Fibroblast of the conjunctiva (primary cell): ENCODE results near the gene ACSM3.
"Not testable (repeated sequence)": the region's sequence is repeated elsewhere in the genome, so short reads cannot be mapped to it uniquely, and the experiment has no call there.

ENCODE experiments used
- DNase-seq: peaks from one replicate; pipeline ENCODE4 v3.0.0-alpha.2; 2010; ENCODE audit warnings: low read depth

The ACSM3 gene

DNA sequence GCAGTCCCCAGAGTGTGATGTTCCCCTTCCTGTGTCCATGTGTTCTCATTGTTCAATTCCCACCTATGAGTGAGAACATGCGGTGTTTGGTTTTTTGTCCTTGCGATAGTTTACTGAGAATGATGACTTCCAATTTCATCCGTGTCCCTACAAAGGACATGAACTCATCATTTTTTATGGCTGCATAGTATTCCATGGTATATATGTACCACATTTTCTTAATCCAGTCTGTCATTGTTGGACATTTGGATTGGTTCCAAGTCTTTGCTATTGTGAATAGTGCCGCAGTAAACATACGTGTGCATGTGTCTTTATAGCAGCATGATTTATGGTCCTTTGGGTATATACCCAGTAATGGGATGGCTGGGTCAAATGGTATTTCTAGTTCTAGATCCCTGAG is 8.0 kb upstream of the ACSM3 start:
- not testable (repeated sequence) for DNase-seq

DNA sequence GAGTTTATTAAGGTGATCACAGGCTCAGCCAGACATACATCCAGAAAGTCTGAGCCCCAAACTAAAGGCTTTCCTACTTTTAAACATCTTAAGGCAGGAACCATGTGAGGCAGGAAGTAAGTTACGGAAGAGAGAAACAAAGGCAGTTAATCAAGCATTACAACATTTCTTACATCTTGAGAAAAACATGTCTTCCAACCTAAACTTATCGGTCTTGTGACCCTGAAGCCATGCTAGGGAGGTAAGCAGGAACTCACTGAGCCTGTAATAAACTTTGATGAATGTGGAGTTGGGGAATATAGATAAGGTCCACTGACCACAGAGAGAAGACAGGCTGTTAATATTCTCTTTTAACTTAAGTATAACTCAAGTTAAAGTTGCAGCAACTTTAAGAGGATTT is 3.5 kb upstream of the ACSM3 start:
- DNase-seq, result no peak

DNA sequence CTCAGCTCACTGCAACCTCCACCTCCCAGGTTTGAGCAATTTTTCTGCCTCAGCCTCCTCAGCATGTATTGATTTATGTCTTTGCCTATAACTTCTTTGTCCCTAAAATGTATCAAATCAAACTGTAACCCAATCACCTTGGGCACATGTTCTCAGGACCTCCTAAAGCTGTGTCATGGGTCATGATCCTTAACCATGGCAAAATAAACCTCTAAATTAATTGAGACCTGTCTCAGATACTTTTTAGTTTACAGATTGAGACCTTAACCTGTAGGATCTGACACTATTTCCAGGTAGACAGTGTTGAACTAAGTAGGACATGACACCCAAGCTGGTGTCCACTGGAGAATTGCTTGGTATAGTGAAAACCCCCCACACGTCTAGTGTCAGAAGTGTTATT is 2.6 kb upstream of the ACSM3 start:
- no peak for DNase-seq

DNA sequence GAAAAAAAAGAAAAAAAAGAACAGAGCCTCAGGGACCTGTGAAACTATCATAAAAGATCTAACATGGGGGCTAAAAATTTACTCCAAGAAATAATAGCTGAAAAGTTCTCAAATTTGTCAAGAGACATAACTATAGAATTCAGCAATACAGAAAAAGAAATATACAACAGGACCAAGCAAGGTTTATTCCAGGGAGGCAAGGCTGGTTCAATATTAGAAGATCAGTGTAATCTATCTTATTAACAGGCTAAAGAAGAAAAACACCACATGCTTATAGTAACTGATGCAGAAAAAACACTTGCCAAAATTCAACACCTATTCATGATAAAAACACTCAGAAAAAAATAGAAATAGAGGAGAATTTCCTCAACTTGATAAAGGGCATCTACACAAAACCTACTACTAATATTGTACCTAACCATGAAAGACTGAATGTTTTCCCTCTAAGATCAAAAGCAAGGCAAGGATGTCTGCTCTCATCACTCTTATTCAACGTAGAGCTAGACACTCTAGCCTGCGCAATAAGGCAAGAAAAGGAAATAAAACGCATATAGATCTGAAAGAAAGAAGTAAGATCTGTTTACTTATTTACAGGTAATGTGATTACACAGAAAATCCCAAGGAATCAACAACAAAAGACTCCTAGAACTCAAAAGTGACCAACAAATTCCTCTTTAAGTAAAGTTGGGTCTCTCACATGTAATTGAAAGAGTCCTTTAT is 1.2 kb upstream of the ACSM3 start:
- DNase-seq, result no peak

DNA sequence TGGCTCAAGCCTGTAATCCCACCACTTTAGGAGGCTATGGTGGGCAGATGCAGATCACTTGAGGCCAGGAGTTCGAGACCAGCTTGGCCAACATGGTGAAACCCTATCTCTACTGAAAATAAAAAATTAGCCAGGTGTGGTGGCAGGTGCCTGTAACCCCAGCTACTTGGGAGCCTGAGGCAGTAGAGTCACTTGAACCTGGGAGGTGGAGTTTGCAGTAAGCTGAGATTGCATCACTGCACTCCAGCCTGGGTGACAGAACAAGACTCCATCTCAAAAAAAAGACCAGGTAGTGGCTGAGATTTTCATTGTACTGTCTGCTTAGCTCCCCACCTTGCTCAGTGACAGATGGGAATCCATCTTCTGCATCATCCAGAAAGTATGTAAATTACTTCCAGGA is 634 bp downstream of the ACSM3 start:
- DNase-seq, result not testable (repeated sequence)

DNA sequence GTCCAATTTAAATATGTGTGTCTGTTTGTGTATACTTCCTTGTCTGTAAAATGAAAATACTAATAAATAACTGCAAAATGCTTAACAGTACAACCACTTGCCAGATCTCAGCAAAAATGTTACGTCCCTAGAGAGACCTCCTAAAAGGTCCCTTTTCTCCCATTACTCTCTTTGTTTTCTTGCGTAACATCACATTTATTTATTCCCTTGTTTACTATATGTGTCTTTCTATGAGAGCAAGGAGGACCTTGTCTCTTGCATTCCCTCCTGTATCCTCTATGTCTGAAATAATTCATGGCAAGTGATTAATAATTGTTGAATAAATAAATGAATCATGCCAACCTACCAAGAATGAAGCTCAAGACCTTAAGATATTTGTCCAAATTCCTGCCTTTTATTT is 1.9 kb downstream of the ACSM3 start:
- no peak for DNase-seq

DNA sequence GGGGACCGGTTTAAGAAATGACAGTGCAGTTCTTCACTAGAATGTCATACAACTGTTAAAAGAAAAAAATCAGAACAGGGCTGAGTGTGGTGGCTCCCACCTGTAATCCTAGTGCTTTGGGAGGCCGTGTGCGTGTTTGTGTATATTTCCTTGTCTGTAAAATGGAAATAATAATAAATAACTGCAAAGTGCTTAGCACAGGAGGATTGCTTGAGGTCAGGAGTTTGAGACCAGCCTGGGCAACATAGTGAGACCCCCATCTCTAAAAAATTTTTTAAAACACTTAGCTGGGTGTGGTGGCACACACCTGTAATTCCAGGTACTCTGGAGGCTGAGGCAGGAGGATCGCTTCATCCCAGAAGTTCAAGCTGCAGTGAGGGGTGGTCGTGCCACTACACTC is 2.5 kb downstream of the ACSM3 start:
- no peak for DNase-seq

DNA sequence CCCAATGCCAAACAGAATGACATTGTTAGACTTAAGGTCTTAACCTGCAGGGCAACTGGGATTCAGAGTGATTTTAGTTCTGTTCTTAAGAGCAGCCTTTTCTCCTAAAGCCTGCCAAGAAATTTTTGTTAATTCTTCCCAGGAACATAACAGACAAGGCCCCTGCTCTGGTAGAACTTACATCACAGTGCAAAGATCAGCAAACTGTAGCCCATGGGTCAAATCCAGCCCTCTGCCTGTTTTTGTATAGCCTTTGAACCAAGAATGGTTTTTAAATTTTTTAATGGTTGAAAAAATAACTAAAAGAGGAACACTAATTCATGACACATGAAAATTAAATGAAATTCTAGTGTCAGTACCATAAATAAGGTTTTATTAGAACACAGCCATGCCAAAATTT is 3.8 kb downstream of the ACSM3 start:
- no peak for DNase-seq

DNA sequence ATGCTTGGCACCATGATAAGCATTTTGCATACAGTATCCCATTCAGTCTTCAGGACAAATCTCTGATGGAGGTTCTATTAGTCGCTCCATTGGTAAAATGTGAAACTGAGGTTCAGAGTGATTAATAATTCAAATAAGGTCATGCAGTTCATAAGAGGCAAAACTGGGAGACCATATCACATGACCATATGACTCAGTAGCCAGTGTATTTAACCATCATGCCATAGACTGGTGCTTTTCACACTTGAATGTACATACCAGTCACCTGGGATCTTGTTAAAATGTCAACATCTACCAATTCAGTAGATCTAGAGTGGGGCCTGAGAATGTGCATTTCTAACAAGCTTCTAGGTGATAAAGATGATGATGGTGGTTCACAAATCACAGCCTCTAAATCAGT is 4.3 kb downstream of the ACSM3 start:
- no peak for DNase-seq

DNA sequence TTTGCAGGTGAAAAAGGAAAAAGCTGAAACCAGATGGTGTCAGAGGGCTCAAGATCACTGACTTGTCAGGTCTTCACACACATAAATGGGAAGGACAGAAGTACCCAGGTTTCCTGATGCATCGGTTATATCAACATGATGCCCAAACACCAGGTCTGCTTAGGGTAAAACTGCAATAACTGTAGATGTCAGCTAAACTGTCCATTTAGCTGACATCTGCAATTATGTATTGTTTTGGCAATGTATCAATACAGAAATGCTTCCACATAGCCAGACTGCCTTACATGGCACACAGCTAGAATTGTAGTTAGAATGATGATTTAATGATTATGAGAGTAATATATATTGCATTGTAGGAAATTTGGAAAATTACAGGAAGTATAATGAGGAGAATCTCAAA is 5.0 kb downstream of the ACSM3 start:
- DNase-seq, result no peak

DNA sequence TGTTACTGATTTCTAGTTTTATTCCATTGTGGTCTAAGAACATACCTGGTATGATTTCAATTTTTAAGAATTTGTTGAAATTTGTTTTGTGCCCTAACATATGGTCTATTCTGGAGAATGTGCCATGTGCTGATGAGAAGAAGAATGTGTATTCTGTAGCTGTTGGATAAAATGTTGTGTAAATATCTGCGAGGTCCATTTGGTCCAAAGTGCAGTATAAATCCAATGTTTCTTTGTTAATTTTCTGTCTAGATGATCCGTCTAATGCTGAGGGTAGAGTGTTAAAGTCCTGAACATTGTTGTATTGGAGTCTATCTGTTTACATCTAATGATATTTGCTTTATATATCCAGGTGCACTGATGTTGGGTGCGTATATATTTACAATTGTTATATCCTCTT is 9.9 kb downstream of the ACSM3 start:
- DNase-seq, result no peak

DNA sequence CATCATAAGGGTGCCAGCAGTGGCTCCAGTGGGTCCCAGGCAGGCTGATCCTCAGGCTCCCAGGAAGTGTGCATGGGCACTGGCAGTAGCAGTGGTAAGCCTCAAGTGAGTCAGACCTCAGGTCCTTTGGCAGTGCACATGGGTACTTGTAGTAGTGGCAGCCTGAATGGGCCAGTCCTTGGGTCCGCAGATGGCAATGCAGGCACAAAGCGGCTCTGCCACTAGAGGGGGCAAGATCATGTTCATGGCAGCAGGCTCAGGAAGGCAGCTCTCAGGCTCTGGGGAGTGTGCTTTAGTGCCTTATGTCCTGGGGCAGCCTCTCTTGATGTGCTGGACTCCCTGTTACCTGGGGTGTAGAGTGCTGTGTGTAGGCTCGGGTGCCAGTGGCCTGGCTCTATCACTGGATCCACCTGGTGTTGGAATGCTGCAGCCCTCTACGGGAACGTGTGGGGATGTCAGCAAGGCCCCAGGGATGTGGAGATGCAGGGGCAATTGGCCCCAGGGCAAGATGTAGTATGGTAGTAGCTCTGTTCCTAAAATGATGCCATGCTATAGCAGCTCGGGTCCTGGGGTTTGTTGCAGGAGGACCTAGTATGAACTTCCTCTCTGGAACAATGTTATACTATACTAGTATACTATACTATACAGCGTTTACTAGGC is 11.0 kb downstream of the ACSM3 start:
- peak; percentile 27 for DNase-seq

DNA sequence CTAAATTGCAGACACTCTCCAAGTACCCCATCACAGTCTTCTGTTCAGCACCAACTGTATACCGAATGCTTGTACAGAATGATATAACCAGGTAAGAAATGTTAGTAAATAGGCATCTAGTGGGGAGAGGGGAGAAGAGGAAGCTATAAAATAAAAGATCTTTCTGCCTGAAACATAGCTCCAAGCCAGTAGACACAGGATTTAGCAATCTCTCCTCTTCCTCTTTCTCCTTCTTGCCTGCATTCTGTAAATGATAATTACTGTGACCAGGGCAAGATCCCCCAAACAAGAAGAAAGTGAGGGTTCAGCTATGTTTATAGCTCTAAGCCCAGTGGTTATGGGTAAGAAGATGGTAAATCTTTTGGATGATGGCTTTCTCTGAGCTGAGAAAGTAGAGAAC is 17.9 kb downstream of the ACSM3 start:
- DNase-seq, result no peak

DNA sequence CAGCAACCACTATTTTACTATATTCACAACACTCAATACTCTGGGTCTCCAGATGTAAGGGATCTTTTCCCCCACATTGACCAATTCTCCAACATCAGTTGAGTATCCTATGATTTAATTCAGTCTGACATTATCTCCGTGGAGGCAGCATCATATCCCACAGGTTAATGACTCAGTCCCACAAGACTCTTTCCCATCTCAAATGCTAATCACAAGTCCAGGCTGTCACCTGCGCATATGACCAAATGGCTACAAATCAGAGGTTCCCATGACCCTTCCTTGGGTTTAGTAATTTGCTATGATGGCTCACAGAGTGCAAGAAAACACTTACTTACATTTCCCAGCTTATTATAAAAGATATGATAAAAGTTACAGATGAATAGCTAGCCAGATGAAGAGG is 18.7 kb downstream of the ACSM3 start:
- DNase-seq, result no peak

DNA sequence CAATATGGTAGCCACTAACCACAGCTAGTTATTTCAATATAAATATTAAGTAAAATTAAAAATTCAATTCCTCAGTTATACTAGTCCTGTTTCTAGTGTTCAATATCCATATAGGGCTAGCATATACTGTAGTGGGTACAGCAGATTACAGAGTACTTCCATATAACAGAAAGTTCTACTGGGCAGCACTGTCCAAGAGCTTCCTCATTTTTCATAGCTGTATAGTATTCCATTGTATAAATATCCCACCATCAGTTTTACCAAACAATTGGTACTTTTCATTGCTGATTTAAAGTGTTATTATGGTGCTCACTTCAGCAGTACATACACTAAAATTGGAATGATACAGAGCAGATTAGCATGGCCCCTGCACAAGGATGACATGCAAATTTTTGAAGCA is 20.4 kb downstream of the ACSM3 start:
- DNase-seq, result no peak

DNA sequence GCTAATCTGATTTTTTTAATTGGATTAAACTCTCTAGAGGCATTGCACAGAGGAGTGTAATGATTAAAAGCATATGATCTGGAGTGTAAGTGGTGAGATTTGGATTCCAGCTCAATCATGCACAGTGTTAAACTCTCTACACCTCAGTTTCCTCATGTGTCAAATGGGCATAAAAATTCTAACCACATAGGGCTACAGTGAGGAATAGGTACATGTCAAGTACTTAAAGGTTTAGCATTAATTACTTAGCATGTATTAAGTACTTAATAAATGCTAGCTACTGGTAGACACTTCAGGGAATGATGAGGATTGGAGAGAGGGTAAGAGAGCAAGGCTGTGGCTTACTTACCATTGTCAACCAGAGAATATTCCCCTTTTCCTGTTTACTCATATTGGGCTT is 25.3 kb downstream of the ACSM3 start:
- DNase-seq, result no peak

DNA sequence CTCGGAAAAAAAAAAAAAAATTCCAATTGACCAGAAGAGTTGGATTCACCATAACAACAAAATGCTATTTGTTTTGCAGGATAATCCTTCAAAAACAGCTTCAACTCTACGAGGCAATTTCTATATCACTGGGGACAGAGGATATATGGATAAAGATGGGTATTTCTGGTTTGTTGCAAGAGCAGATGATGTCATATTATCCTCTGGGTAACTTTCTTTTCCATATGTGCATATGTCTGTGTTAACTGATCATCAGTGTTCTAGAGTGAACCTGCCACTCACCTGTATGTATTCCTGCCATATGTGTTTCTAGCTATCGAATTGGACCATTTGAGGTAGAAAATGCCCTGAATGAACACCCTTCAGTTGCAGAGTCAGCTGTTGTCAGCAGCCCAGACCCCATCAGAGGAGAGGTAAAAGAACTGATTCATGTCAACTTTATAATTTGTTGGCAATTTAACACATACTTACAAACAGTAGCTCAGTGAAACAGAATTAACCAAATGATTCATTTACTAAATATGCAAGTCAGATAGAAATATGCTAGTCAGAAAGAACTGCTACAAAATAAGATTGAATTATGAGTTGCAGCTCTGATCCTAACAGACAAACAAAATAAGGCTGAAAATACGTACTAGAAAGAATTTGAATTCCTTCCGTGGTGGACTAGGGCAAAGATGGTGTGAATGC is 28.3 kb downstream of the ACSM3 start:
- no peak for DNase-seq

DNA sequence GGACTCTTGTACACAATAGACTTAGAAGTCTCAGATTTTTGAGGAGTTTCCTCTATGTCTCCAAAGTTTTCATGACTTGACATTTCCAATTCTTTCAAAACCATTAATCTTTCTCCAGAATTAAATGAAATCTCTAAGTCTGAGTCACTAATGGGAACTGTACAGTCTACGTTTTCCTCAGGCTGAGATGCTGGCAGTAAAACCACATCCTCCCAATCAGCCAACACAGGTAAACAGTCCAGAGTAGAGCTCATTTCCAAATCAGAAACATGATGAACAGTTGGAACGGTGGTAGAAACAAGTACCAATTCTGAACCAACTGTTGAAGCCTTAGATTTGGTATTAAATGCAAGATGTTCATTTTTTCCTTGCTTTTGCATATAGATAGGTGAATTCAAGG is 34.5 kb downstream of the ACSM3 start:
- DNase-seq, result no peak

DNA sequence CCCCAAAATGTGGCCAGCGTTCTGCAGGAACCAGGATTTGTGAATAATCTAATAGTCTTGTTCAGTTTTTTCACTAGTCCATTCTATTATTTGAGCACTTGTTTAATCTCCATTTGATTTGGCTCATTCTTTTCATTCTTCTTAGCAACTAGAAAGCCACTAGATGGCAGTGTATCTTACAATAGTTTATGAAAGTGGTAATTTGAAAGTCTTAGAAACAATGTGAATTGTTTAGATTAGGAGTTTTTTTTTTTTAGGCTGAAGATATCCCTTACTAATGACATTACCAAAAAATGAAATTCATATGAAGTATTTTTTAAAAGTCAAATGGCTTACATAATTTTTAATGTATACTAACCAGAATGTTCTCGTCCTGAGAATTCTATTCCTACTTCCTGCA is 35.8 kb downstream of the ACSM3 start:
- DNase-seq, result no peak

DNA sequence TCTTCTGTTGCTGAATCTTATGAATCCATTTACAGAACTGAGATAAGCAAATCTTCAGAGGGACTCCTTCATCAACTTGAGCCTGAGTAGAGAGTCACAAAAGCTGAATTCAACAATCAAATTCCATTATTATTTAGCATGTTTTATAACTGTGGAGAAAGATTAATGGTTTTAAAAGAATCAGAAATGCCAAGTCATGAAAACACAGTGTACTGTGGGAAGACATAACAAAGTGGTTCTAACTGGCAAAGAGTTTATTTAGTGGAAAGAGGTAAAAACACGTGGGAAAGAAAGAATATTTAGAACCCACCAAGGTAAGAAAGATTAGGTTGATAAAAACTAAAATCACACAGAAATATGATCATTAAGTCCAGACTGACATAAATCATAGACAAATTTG is 37.5 kb downstream of the ACSM3 start:
- DNase-seq, result no peak

DNA sequence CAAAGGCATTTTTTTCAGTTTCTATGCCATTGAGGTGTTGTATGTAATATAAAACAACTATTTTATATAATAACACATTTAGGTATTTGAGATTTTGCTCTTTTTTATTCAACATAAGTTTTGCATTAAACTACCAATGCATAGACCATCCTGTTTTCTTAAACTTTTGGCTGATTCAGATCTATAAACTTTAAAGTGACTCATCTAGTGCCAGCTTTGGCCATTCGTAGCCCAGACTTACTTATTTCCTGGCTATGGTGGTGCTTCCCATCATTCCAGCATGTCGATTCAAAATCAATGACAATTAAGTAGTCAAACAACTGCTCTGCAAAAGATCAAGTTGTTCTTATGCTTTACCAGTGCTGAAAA is 39.4 kb downstream of the ACSM3 start:
- no peak for DNase-seq

DNA sequence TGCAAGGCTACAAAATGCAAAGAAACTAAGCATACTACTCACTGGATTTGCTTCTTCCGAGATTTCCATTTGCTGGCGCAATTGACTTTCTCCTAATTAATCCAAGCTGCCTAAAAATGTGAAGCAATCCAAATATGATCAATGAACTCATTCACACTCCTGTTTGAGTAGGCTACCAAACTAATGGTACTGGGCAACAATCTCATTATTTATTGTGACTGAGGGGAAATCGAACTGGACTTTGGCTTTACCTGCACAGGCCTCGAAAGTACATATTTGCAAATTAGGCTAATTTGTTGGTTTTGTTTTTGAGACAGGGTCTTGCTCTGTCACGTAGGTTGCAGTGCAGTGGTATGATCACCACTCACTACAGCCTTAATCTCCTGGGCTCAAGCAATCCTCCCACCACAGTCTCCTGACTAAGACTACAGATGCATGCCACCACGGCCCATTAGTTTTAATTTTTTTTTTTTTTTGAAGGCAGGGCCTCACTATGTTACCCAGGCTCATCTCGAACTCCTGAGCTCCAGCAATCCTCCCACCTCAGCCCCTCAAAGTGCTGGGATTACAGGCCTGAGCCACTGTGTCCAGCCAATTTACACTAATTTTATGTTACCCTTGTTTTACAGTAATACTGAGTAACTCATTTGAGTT is 39.9 kb downstream of the ACSM3 start:
- no peak for DNase-seq

DNA sequence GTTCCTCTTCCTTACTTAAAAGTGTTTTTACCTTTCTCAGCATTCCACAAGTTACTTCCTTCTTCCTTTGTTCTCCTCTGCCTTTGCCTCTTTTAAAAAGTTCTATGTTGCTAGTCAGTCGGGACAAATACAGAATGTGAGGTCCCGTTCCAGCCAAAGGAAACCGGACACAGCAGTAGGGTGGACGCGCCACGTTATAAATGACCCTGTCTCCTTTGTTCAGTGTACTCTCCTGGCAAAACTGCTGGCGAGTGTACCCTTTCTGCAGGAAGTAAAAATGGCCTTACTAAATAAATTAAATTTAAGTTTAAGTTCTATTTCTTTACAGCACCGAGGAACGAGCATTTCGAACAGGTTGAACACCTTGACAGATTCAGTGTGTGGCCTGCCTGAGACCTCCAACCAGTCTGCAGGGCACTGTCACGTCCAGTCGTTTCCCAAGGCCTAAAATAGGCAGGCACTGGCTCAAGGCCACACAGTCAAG is 41.9 kb downstream of the ACSM3 start:
- DNase-seq, result not testable (repeated sequence)
